Measurements from ENCODE around the gene HBZ. TPM values are rescaled to one million over a fixed set of nuclear protein-coding genes. Genes with fewer than 3 reads are reported as not detected.
"Not testable (repeated sequence)": the region's sequence is repeated elsewhere in the genome, so short reads cannot be mapped to it uniquely, and the experiment has no call there.

The HBZ gene
- total and polyA plus RNA-seq, 8 donors, result not detected

DNA sequence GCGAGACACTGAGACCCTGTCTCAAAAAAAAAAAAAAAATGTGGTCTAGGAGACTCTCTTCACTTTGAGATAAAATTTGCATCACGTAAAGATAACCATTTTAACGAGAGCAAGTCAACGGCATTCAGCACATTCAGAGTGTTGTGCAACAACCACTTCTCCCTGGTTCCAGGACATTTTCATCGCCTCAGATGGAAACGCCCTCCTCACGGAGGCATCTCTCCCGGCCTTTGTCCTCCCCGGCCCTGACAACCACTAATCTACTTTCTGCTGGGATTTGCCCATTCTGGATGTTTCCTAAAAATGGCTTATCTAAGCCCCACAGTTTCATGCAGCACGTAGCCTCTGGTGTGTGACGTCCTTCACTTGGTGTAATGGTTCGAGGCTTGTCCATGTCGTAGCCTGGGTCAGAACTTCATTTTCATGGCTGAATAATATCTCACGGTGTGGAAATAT, 7.6 kb upstream of the HBZ start:
- Histone ChIP-seq H3K4me3 (no peak overlapping the region), H3K27me3 (peaks cover 0 to 32% (median 0%) of the 10 kb centered on the region in 3 donors), H3K27ac (no peak overlapping the region), H3K36me3 (no peaks in the 10 kb centered on the region), H3K9me3 (no peaks in the 10 kb centered on the region), H3K4me1 (no peaks in the 10 kb centered on the region)
- TF ChIP-seq POLR2A (IDR thresholded peaks at IDR 0.05) (no peak), EP300 (IDR thresholded peaks at IDR 0.05) (no peak), POLR2AphosphoS5 (IDR thresholded peaks at IDR 0.05) (no peak)
- TF ChIP-seq, protein P1, sequence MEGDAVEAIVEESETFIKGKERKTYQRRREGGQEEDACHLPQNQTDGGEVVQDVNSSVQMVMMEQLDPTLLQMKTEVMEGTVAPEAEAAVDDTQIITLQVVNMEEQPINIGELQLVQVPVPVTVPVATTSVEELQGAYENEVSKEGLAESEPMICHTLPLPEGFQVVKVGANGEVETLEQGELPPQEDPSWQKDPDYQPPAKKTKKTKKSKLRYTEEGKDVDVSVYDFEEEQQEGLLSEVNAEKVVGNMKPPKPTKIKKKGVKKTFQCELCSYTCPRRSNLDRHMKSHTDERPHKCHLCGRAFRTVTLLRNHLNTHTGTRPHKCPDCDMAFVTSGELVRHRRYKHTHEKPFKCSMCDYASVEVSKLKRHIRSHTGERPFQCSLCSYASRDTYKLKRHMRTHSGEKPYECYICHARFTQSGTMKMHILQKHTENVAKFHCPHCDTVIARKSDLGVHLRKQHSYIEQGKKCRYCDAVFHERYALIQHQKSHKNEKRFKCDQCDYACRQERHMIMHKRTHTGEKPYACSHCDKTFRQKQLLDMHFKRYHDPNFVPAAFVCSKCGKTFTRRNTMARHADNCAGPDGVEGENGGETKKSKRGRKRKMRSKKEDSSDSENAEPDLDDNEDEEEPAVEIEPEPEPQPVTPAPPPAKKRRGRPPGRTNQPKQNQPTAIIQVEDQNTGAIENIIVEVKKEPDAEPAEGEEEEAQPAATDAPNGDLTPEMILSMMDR (IDR thresholded peaks at IDR 0.05), result no peak
- WGBS, 5 donors, result 78 to 89% (median 86%) methylated on average over 14 of the region's 14 CpGs
- no peak for DNase-seq
- intact Hi-C loops (cut with DNase I; ENCODE audit: low total_unique reads), result no loop called here

DNA sequence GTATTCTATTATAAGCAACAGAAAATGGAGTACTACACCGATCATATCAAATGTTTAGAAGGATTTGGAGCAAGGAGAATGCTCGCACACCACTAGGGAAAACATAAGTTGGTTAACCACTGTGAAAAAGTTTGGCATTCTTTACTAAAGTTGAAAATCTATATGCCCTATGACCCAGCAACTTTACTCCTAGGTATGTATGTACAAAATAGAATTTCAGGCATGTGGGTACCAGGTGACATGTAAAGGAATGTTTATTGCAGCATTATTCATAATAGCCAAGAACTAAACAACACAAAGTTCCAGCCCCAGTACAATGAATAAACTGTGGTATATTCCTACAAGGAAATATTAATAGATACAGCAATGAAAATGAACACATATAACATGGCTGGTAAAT, 5.8 kb upstream of the HBZ start:
- H3K27ac ChIP-seq, result no peak overlapping the region
- 79 to 90% (median 87%) methylated on average over 2 of the region's 2 CpGs for WGBS, 5 donors
- peaks cover 0 to 40% (median 0%) of the 10 kb centered on the region in 3 donors for H3K27me3 ChIP-seq
- TF ChIP-seq, protein P1 (IDR thresholded peaks at IDR 0.05), result no peak
- TF ChIP-seq POLR2AphosphoS5 (IDR thresholded peaks at IDR 0.05) (no peak), EP300 (IDR thresholded peaks at IDR 0.05) (no peak), POLR2A (IDR thresholded peaks at IDR 0.05) (no peak)
- H3K36me3 ChIP-seq, result no peaks in the 10 kb centered on the region
- no peaks in the 10 kb centered on the region for H3K4me1 ChIP-seq
- H3K4me3 ChIP-seq, result no peak overlapping the region
- no peak for DNase-seq
- intact Hi-C loops (cut with DNase I; ENCODE audit: low total_unique reads), result no loop called here
- no peaks in the 10 kb centered on the region for H3K9me3 ChIP-seq

DNA sequence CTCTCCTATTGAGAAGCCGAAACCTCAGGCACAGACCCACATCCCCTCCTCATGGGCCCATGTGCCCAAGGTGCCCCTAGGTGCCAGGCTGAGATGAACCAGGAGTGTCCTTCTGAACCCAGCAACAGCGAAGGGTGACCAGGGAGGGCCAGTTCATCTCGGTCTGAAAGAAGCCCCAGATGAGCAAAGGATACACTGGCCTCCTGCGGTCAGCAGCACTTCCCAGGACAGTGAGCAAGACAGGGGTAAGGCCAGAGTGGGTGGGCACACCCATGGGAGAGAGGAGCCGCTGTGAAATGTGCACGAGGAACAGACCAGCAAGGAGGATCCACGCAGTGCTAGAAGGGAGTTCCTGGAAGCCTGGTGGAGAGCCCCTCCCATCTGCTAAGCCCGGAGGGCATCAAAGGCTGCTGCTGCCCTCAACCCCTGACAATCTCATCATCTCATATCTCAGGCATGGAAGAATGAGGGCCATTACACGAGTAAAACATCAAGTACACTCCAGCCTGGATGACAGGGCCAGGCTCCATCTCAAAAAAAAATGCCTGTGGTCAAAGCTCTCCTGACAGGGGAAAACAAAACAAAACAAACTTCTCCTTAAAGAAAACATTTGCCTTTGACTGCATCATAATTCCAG, 3.3 kb upstream of the HBZ start:
- no peak overlapping the region for H3K27ac ChIP-seq
- peaks cover 0 to under 1% (median under 1%) of the 10 kb centered on the region in 4 donors for H3K4me1 ChIP-seq
- 31 to 43% (median 42%) methylated on average over 9 of the region's 9 CpGs for WGBS, 5 donors
- peaks cover 0 to 41% (median under 1%) of the 10 kb centered on the region in 3 donors for H3K27me3 ChIP-seq
- DNase-seq, result no peak
- no peaks in the 10 kb centered on the region for H3K36me3 ChIP-seq
- TF ChIP-seq POLR2AphosphoS5 (IDR thresholded peaks at IDR 0.05), result no peak
- TF ChIP-seq, protein P1 (IDR thresholded peaks at IDR 0.05), result no peak
- no peak for TF ChIP-seq POLR2A (IDR thresholded peaks at IDR 0.05)
- TF ChIP-seq EP300 (IDR thresholded peaks at IDR 0.05), result no peak
- intact Hi-C loops (cut with DNase I; ENCODE audit: low total_unique reads), result no loop called here
- H3K4me3 ChIP-seq, result no peak overlapping the region
- H3K9me3 ChIP-seq, result no peaks in the 10 kb centered on the region

DNA sequence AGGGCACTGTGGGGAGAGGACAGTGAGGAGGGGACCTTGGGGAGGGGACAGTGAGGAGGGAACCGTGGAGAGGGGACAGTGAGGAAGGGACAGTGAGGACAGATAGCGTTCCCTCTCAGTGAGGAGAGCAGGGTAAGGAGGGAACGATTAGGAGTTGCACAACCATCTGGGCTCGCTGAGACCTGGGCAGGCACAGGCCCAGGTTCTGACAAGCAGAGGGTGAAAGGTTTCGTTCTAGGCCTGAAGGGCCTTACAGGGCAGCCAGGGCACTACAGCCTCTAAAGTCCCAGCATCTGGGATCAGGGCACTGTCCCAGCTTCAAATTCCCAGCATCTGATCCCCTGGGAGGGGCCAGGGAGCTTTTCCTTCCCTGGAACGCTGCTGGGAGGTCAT, 681 bp downstream of the HBZ start:
- H3K9me3 ChIP-seq; H3K36me3 ChIP-seq; DNase-seq; intact Hi-C loops (cut with DNase I; ENCODE audit: low total_unique reads); H3K4me3 ChIP-seq; H3K27ac ChIP-seq: not testable (repeated sequence)
- peaks cover 8 to 11% (median 10%) of the 10 kb centered on the region in 4 donors for H3K4me1 ChIP-seq
- H3K27me3 ChIP-seq, result peaks cover 0 to 71% (median 22%) of the 10 kb centered on the region in 3 donors
- WGBS, 5 donors, result 50 to 73% (median 62%) methylated on average over 3 to 4 of the region's 6 CpGs

DNA sequence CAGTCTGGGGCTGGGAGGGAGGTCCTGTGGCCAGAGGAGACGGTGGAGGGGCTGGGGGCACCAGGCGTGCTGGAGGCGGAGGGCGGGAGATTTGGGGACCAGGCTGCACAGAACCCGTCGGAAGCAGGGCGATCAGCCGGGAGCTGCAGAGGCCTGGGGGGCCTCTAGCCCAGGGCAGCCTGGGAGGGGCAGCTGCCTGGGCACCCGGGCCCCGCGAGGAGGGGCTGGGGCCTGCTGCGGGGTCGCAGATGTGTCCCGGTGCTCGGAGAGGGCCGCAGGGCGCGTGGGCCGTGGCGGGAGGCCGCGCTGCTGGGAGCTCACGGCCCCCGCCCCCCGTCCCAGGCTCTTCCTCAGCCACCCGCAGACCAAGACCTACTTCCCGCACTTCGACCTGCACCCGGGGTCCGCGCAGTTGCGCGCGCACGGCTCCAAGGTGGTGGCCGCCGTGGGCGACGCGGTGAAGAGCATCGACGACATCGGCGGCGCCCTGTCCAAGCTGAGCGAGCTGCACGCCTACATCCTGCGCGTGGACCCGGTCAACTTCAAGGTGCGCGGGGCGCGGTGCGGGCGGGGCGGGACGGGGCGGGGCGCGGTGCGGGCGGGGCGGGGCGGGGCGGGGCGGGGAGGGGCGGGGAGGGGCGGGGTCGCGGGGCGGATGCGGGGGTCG, 1.2 kb downstream of the HBZ start:
- H3K27ac ChIP-seq; H3K4me3 ChIP-seq; H3K36me3 ChIP-seq; DNase-seq; intact Hi-C loops (cut with DNase I; ENCODE audit: low total_unique reads); H3K9me3 ChIP-seq: not testable (repeated sequence)
- Histone ChIP-seq H3K4me1 (peaks cover 8 to 11% (median 10%) of the 10 kb centered on the region in 4 donors), H3K27me3 (peaks cover 0 to 70% (median 22%) of the 10 kb centered on the region in 3 donors)
- no CpG with 5 or more reads among the region's 74 CpGs for WGBS, 5 donors
